SIG-M5 treated with dmso at 0.1 percent for 504 hours (cell line): Measurements from ENCODE around the gene INSYN1.

ENCODE experiments used
- DNase-seq: peaks from one replicate; lab custom pipeline; 2025; ENCODE audit not compliant: unreplicated experiment; lab: John Stamatoyannopoulos, UW

INSYN1 gene

DNA sequence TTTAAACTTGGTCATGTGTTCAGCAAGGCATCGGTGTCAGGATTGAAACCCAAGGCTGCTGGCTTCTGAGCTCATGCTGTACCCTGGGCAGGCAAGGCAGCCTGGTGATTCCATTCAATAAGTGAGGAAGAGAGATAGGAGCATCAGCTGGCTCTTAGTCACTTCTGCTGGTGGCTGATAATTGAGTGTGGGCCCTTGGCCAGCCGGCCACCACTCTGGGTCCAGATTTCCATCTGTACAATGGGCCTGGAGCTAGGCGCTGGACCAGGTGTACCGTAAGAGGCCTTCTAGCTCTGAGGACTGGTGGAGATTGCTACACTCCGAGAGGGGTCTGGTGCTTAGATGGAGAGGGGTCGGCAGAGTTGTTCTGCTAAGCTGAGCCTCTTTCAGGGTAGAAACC, 64.7 kb downstream of the INSYN1 start:
- no peak for DNase-seq

DNA sequence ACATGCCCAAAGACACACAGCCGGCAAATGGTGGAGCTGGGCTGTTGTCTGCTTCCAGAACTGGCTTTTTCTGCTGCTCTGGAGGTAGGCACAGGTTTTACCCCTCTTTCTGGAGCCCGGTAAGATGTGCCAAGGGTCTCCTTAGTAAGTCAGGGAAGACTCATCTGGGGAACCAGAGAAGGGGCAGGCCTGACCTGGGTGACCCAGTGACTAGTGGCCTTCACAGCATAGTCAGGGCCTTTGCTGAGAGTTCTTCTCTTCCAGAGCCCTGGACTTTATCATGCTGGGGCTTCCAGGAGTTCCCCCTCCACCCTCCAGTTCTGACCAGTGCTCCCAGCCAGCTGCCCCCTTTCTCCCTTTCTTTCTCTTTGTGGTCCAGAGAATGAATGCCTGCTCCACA, 65.8 kb downstream of the INSYN1 start:
- no peak for DNase-seq

DNA sequence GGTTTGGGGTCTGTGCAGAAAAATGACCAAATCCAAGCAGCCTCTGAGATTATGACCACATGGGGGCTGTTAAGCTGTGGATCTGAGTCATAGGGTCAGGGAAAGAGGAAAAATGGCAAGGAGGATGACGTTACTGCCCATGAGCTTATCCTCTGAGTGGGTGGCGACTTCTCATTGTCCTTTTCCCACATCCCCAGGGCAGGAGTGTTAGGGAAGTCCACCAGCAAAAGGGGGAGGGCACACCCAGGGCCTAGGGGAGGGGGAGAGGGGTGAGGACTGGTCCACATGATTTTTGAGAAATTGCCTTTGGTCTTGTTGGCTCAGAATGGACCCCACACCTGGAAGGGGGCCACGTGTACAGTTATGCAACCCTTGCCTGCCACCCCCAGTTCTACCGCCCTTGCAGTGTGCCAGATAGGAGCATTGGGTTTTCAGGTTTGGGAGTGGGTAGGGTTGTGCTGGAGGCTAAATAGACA, 66.3 kb downstream of the INSYN1 start:
- DNase-seq, result no peak

DNA sequence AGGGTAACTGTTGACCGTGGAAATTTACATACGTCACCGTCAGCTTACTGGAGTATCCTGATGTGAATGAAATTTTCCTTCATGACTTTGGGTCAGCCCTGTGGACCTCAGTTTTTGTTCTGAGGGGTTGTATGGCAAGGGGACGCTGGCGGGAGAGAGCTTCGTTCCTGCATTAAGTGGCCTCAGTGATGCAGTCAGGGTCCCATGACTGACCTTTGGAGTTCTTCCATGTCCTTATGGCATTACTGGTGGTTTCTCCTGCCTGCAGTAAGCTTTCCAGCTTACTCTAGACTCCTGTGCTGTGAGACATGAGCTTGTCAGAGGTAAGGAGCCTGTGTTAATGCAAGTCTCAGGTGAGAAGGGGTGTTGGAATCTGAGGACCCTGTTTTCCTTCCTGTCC, 67.2 kb downstream of the INSYN1 start:
- DNase-seq, result no peak
